Subcutaneous abdominal adipose tissue (tissue), 5 donors: ENCODE measurements around the gene MAPKBP1.
A peak's percentile ranks its signal among the peaks of the same experiment; 100 is the strongest.

ENCODE experiments used
- H3K27ac ChIP-seq: one replicate; pipeline ENCODE4 v1.7.0; 2013; ENCODE audit warnings: low read depth, mild to moderate bottlenecking, inconsistent platforms, low read length, moderate library complexity
- H3K27me3 ChIP-seq, 5 donors: one replicate each; pipeline ENCODE4 v1.7.0; 2013; ENCODE audit warnings: low read length in 5 of 5, inconsistent platforms in 1 of 5; ENCODE audit not compliant: control insufficient read depth in 5 of 5, insufficient read depth in 4 of 5
- H3K36me3 ChIP-seq, 5 donors: one replicate each; pipeline ENCODE4 v1.7.0; 2013; ENCODE audit warnings: low read length in 5 of 5; ENCODE audit not compliant: control insufficient read depth in 5 of 5, insufficient read depth in 5 of 5
- H3K4me1 ChIP-seq, 5 donors: one replicate each; pipeline ENCODE4 v1.7.0; 2013; ENCODE audit warnings: low read length in 5 of 5, mild to moderate bottlenecking in 3 of 5, moderate library complexity in 1 of 5; ENCODE audit not compliant: control insufficient read depth in 5 of 5, insufficient read depth in 5 of 5
- H3K4me3 ChIP-seq, 5 donors: one replicate each; pipeline ENCODE4 v1.7.0; 2013; ENCODE audit warnings: low read length in 5 of 5, low read depth in 1 of 5
- H3K9ac ChIP-seq, 5 donors: one replicate each; pipeline ENCODE4 v1.7.0; 2013; ENCODE audit warnings: low read length in 5 of 5, mild to moderate bottlenecking in 4 of 5, moderate library complexity in 3 of 5
- H3K9me3 ChIP-seq, 5 donors: one replicate each; pipeline ENCODE4 v1.7.0; 2013; ENCODE audit warnings: low read length in 5 of 5; ENCODE audit not compliant: control insufficient read depth in 5 of 5
- donor health status: healthy.
- donor health status: healthy.
- donor health status: healthy.
- donor health status: healthy.
- donor health status: healthy.

The MAPKBP1 gene

GRCh38 chr15:41782371-41783282 is 8.3 kb downstream of the MAPKBP1 start:
- H3K4me1 ChIP-seq = peaks cover 1 to 14% (median 12%) of the 10 kb centered on the region in 5 donors
- no peaks in the 10 kb centered on the region for H3K36me3 ChIP-seq
- no peaks in the 10 kb centered on the region for H3K9me3 ChIP-seq
- no peak overlapping the region for H3K9ac ChIP-seq
- H3K27ac ChIP-seq = no peak overlapping the region
- H3K27me3 ChIP-seq = no peaks in the 10 kb centered on the region
- no peak overlapping the region for H3K4me3 ChIP-seq

- H3K9me3 ChIP-seq = no peaks in the 10 kb centered on the region
- no peak overlapping the region for H3K27ac ChIP-seq
- no peak overlapping the region for H3K4me3 ChIP-seq
- no peaks in the 10 kb centered on the region for H3K36me3 ChIP-seq
- peaks cover 1 to 14% (median 12%) of the 10 kb centered on the region in 5 donors for H3K4me1 ChIP-seq
- no peaks in the 10 kb centered on the region for H3K27me3 ChIP-seq
- no peak overlapping the region for H3K9ac ChIP-seq
These were observed 9.0 kb downstream of the MAPKBP1 start for GRCh38 chr15:41783296-41783695.

GRCh38 chr15:41788262-41788661 is 14.0 kb downstream of the MAPKBP1 start:
- H3K9me3 ChIP-seq = no peaks in the 10 kb centered on the region
- no peak overlapping the region for H3K4me3 ChIP-seq
- peaks cover 10 to 40% (median 26%) of the 10 kb centered on the region in 5 donors for H3K4me1 ChIP-seq
- H3K36me3 ChIP-seq = no peaks in the 10 kb centered on the region
- H3K9ac ChIP-seq = no peak overlapping the region
- H3K27ac ChIP-seq = no peak overlapping the region
- H3K27me3 ChIP-seq = no peaks in the 10 kb centered on the region

GRCh38 chr15:41789236-41789635 is 15.0 kb downstream of the MAPKBP1 start:
- Histone ChIP-seq H3K27me3 (no peaks in the 10 kb centered on the region), H3K9me3 (no peaks in the 10 kb centered on the region), H3K9ac (no peak overlapping the region), H3K4me1 (peaks cover 10 to 40% (median 26%) of the 10 kb centered on the region in 5 donors), H3K36me3 (no peaks in the 10 kb centered on the region), H3K4me3 (no peak overlapping the region), H3K27ac (no peak overlapping the region)

- H3K9ac ChIP-seq = no peak overlapping the region
- H3K27ac ChIP-seq = no peak overlapping the region
- no peak overlapping the region for H3K4me3 ChIP-seq
- no peaks in the 10 kb centered on the region for H3K9me3 ChIP-seq
- peaks cover 10 to 40% (median 26%) of the 10 kb centered on the region in 5 donors for H3K4me1 ChIP-seq
- H3K36me3 ChIP-seq = no peaks in the 10 kb centered on the region
- H3K27me3 ChIP-seq = no peaks in the 10 kb centered on the region
These were observed 15.4 kb downstream of the MAPKBP1 start for GRCh38 chr15:41789662-41790061.

GRCh38 chr15:41790169-41790568 is 15.9 kb downstream of the MAPKBP1 start:
- H3K9me3 ChIP-seq = no peaks in the 10 kb centered on the region
- peaks cover 10 to 40% (median 26%) of the 10 kb centered on the region in 5 donors for H3K4me1 ChIP-seq
- H3K4me3 ChIP-seq = no peak overlapping the region
- H3K27ac ChIP-seq = no peak overlapping the region
- no peaks in the 10 kb centered on the region for H3K27me3 ChIP-seq
- H3K9ac ChIP-seq = no peak overlapping the region
- no peaks in the 10 kb centered on the region for H3K36me3 ChIP-seq

- Histone ChIP-seq H3K36me3 (no peaks in the 10 kb centered on the region), H3K27me3 (no peaks in the 10 kb centered on the region), H3K4me1 (peaks cover 11 to 42% (median 28%) of the 10 kb centered on the region in 5 donors), H3K27ac (peak overlapping the region; percentile 10), H3K4me3 (no peak overlapping the region), H3K9me3 (no peaks in the 10 kb centered on the region), H3K9ac (no peak overlapping the region)
These were observed 16.7 kb downstream of the MAPKBP1 start for GRCh38 chr15:41790756-41791546.

- H3K4me3 ChIP-seq = no peak overlapping the region
- H3K27me3 ChIP-seq = no peaks in the 10 kb centered on the region
- peak overlapping the region; percentile 10 for H3K27ac ChIP-seq
- H3K36me3 ChIP-seq = no peaks in the 10 kb centered on the region
- no peaks in the 10 kb centered on the region for H3K9me3 ChIP-seq
- no peak overlapping the region for H3K9ac ChIP-seq
- peaks cover 13 to 48% (median 34%) of the 10 kb centered on the region in 5 donors for H3K4me1 ChIP-seq
These were observed 17.3 kb downstream of the MAPKBP1 start for GRCh38 chr15:41791547-41791937.

GRCh38 chr15:41792000-41792637 is 17.8 kb downstream of the MAPKBP1 start:
- H3K9me3 ChIP-seq = no peaks in the 10 kb centered on the region
- H3K27me3 ChIP-seq = no peaks in the 10 kb centered on the region
- no peaks in the 10 kb centered on the region for H3K36me3 ChIP-seq
- peak overlapping the region; percentile 10 for H3K27ac ChIP-seq
- H3K4me3 ChIP-seq = no peak overlapping the region
- H3K4me1 ChIP-seq = peaks cover 13 to 54% (median 37%) of the 10 kb centered on the region in 5 donors
- H3K9ac ChIP-seq = no peak overlapping the region
